A549 (cell line): ENCODE measurements around the gene GABBR2.

Source experiments
- TF ChIP-seq, protein P1 (sequence below): IDR thresholded peaks from 2 replicates; pipeline ENCODE4 v1.6.1; 2012
- TF ChIP-seq, protein P2 (sequence below): IDR thresholded peaks from 2 replicates; pipeline ENCODE4 v1.6.1; 2012
- TF ChIP-seq, protein P3 (sequence below): fragments of >200 bp; sonication (Bioruptor Twin); formaldehyde crosslinking; IDR thresholded peaks from 3 replicates; pipeline ENCODE4 v1.5.1; 2016

DNA sequence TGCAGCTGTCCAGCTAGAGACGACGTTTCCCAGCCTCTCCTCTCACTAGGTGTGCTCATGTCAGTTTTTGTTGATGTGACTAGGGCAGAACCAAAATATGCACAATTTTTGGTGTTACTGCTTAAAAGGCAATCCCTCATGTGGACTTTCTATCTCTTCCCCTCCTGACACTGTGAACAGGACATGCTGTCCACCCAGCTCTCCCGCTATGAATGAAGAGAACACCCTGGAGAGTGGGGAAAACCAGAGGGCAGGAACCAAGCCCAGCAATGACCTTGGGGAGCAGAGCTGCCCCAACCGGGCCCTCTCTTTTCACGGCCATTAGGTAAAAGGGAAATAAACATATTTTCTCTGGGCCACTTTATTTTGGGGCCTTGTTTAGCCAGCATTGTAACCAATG lies 406.6 kb downstream of the GABBR2 start:
- TF ChIP-seq, protein P1, sequence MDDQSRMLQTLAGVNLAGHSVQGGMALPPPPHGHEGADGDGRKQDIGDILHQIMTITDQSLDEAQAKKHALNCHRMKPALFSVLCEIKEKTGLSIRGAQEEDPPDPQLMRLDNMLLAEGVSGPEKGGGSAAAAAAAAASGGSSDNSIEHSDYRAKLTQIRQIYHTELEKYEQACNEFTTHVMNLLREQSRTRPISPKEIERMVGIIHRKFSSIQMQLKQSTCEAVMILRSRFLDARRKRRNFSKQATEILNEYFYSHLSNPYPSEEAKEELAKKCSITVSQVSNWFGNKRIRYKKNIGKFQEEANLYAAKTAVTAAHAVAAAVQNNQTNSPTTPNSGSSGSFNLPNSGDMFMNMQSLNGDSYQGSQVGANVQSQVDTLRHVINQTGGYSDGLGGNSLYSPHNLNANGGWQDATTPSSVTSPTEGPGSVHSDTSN = no peak
- TF ChIP-seq, protein P2, sequence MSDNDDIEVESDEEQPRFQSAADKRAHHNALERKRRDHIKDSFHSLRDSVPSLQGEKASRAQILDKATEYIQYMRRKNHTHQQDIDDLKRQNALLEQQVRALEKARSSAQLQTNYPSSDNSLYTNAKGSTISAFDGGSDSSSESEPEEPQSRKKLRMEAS = no peak
- TF ChIP-seq, protein P3, sequence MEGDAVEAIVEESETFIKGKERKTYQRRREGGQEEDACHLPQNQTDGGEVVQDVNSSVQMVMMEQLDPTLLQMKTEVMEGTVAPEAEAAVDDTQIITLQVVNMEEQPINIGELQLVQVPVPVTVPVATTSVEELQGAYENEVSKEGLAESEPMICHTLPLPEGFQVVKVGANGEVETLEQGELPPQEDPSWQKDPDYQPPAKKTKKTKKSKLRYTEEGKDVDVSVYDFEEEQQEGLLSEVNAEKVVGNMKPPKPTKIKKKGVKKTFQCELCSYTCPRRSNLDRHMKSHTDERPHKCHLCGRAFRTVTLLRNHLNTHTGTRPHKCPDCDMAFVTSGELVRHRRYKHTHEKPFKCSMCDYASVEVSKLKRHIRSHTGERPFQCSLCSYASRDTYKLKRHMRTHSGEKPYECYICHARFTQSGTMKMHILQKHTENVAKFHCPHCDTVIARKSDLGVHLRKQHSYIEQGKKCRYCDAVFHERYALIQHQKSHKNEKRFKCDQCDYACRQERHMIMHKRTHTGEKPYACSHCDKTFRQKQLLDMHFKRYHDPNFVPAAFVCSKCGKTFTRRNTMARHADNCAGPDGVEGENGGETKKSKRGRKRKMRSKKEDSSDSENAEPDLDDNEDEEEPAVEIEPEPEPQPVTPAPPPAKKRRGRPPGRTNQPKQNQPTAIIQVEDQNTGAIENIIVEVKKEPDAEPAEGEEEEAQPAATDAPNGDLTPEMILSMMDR = no peak
